HepG2 (cell line): ENCODE results near the gene CHM. TPM values are rescaled to one million over a fixed set of nuclear protein-coding genes. Genes with fewer than 3 reads are reported as not detected.

Experiments
- ATAC-seq: fragments of 200-7000 bp; cut with Tn5 transposase; 3 replicates; pipeline ENCODE4 v1.9.1; 2020; ENCODE audit warnings: mild to moderate bottlenecking, moderate library complexity
- BruUV-seq: library from RNA; stranded (reverse); fragments of 400-500 nt; replicated peaks from 2 replicates; lab custom pipeline; 2021; lab: Mats Ljungman, UMichigan
- CTCF ChIA-PET: fragments of 300-600 bp; formaldehyde crosslinking; extraction: SDS; loops from one replicate; lab custom pipeline; 2021; ENCODE audit warnings: low total read pairs, inconsistent platforms, low intra/inter-chr PET ratio; lab: Yijun Ruan, JAX
- POLR2A ChIA-PET: fragments of 350-600 bp; sonication (Branson Sonifier 250); formaldehyde crosslinking; loops from one replicate; lab custom pipeline; 2020; ENCODE audit warnings: antibody characterized with exemption, inconsistent platforms; lab: Yijun Ruan, JAX
- DNase-seq: peaks from one replicate; pipeline ENCODE4 v3.0.0-alpha.2; 2015; ENCODE audit warnings: low spot score
- FAIRE-seq: peaks from 3 replicates; lab custom pipeline; 2011; peaks lifted over from hg19 to GRCh38; lab: Jason Lieb, UNC
- H2AFZ ChIP-seq: one replicate; pipeline ENCODE4 v1.6.1; 2011; ENCODE audit warnings: low read length, inconsistent platforms
- H3K27ac ChIP-seq: fragments of 300-600 bp; 3 replicates; pipeline ENCODE4 v1.8.0; 2011; ENCODE audit warnings: mixed run types, mild to moderate bottlenecking, mixed read lengths, low read length, inconsistent platforms; ENCODE audit not compliant: insufficient read depth; ENCODE audit errors: extremely low read length
- H3K27me3 ChIP-seq, 2 experiments: fragments of 200-600 bp in 1 of 2; 2 replicates in 1 of 2; 3 replicates in 1 of 2; pipeline versions ENCODE4 v1.6.0 to v1.8.0; 2011; ENCODE audit warnings: low read length in 2 of 2, mild to moderate bottlenecking in 2 of 2, moderate library complexity in 2 of 2, inconsistent platforms in 1 of 2; ENCODE audit not compliant: insufficient read depth in 2 of 2, control insufficient read depth in 1 of 2
- H3K36me3 ChIP-seq, 2 experiments: fragments of 200-600 bp in 1 of 2; replicated peaks in 1 of 2; 2 replicates in 1 of 2; 3 replicates in 1 of 2; pipeline versions ENCODE4 v1.5.1 to v1.8.0; 2011; ENCODE audit warnings: low read length in 2 of 2, inconsistent platforms in 1 of 2; ENCODE audit not compliant: insufficient read depth in 2 of 2, control insufficient read depth in 1 of 2
- H3K4me1 ChIP-seq: 2 replicates; pipeline ENCODE4 v1.5.1; 2012; ENCODE audit warnings: low read length, inconsistent platforms; ENCODE audit not compliant: insufficient read depth
- H3K4me2 ChIP-seq: 2 replicates; pipeline ENCODE4 v1.6.0; 2011; ENCODE audit warnings: low read depth, low read length, inconsistent platforms
- H3K4me3 ChIP-seq, 3 experiments: fragments of 200-600 bp in 1 of 3; sonication (generic), shearing (Covaris generic) in 1 of 3; replicated peaks in 1 of 3; 2 replicates each; pipeline ENCODE4 v1.5.1; 2011 to 2016; ENCODE audit warnings: low read length in 3 of 3, inconsistent platforms in 2 of 3, low read depth in 2 of 3, mild to moderate bottlenecking in 2 of 3, control low read depth in 1 of 3, mixed read lengths in 1 of 3; ENCODE audit not compliant: insufficient read depth in 1 of 3
- H3K79me2 ChIP-seq: one replicate; pipeline ENCODE4 v1.6.1; 2011; ENCODE audit warnings: low read length, inconsistent platforms; ENCODE audit not compliant: insufficient read depth
- H3K9ac ChIP-seq: 2 replicates; pipeline ENCODE4 v1.6.0; 2011; ENCODE audit warnings: mild to moderate bottlenecking, low read depth, low read length, inconsistent platforms; ENCODE audit not compliant: insufficient read depth
- H3K9me3 ChIP-seq: 2 replicates; pipeline ENCODE4 v1.5.1; 2012; ENCODE audit warnings: mild to moderate bottlenecking, low read length
- H4K20me1 ChIP-seq: 2 replicates; pipeline ENCODE4 v1.6.0; 2011; ENCODE audit warnings: inconsistent platforms, mild to moderate bottlenecking, low read length, moderate library complexity; ENCODE audit not compliant: insufficient read depth
- AGO2 ChIP-seq: fragments of 200-400 bp; formaldehyde crosslinking; optimal IDR thresholded peaks from 2 replicates; pipeline ENCODE3; 2017; ENCODE audit warnings: mild to moderate bottlenecking, low read depth, low read length, moderate library complexity
- ATF1 ChIP-seq: IDR thresholded peaks from 2 replicates; pipeline ENCODE4 v1.6.1; 2016; ENCODE audit warnings: mild to moderate bottlenecking, control low read depth
- DMTF1 ChIP-seq: sonication (generic); formaldehyde crosslinking; IDR thresholded peaks from 2 replicates; pipeline ENCODE4 v1.4.0; 2020; ENCODE audit warnings: mild to moderate bottlenecking, missing genetic modification reagents
- FOSL1 ChIP-seq: sonication (generic); formaldehyde crosslinking; IDR thresholded peaks from 2 replicates; pipeline ENCODE4 v1.9.0; 2021; ENCODE audit warnings: missing genetic modification reagents, borderline replicate concordance
- HHEX ChIP-seq: IDR thresholded peaks from 2 replicates; pipeline ENCODE4 v1.6.1; 2016; ENCODE audit warnings: control low read depth
- NONO ChIP-seq, 2 experiments: fragments of 450-650 bp in 1 of 2; sonication (generic) in 1 of 2; formaldehyde crosslinking in 1 of 2; IDR thresholded peaks in 1 of 2; conservative IDR thresholded peaks in 1 of 2; 2 replicates each; pipeline versions ENCODE4 v1.6.1 to v1.8.0; 2017 to 2022; ENCODE audit warnings: mild to moderate bottlenecking in 1 of 2, missing genetic modification reagents in 1 of 2, moderate library complexity in 1 of 2
- PHF5A ChIP-seq: IDR thresholded peaks from one replicate; pipeline ENCODE4 v1.6.1; 2018; ENCODE audit warnings: low read depth, missing genetic modification reagents; ENCODE audit not compliant: unreplicated experiment
- POGZ ChIP-seq: sonication (generic); formaldehyde crosslinking; IDR thresholded peaks from 2 replicates; pipeline ENCODE4 v1.4.0; 2020; ENCODE audit warnings: mild to moderate bottlenecking, missing genetic modification reagents
- XRCC5 ChIP-seq: fragments of 200-400 bp; formaldehyde crosslinking; optimal IDR thresholded peaks from 2 replicates; pipeline ENCODE3; 2017; ENCODE audit warnings: mild to moderate bottlenecking, low read length
- ZFAT ChIP-seq: sonication (generic); formaldehyde crosslinking; conservative IDR thresholded peaks from 2 replicates; pipeline ENCODE4 v1.8.1; 2023; ENCODE audit warnings: missing genetic modification reagents, inconsistent platforms
- ZNF430 ChIP-seq: sonication (generic); formaldehyde crosslinking; IDR thresholded peaks from 2 replicates; pipeline ENCODE4 v1.9.0; 2021; ENCODE audit warnings: mild to moderate bottlenecking, missing genetic modification reagents
- WGBS: methylation state at CpG from one replicate; pipeline ENCODE4 v1.1.6; 2017; ENCODE audit warnings: low lambda C conversion rate; 5-methylcytosine and 5-hydroxymethylcytosine counted together
- in situ Hi-C: cut with HindIII; loops from 2 replicates; pipeline ENCODE4 v1.10.0; 2017; ENCODE audit warnings: low pct_unique_long_range_greater_than_20kb; ENCODE audit not compliant: extremely low pct_ligation_motif_present
- intact Hi-C: fragments of 100-400 bp; cut with micrococcal nuclease; formaldehyde crosslinking; loops from one replicate; pipeline ENCODE4 v1.10.0; 2022; ENCODE audit not compliant: unreplicated experiment
- polyA plus RNA-seq, 8 experiments: library from polyadenylated mRNA; depleted of rRNA in 3 of 8; stranded (reverse) in 7 of 8; unstranded in 1 of 8; fragments of >200 nt; fragmentation: Illumina TruSeq in 4 of 8; extraction: Trizol in 4 of 8; gene quantifications; 2 replicates each; pipeline versions ENCODE4 v1.2.1 to v1.2.3, GENCODE V29; 2011 to 2016; ENCODE audit warnings: low read depth in 4 of 8, missing spikeins in 1 of 8, mixed read lengths in 1 of 8; ENCODE audit not compliant: insufficient read depth in 1 of 8
- total RNA-seq, 5 experiments: library from RNA; depleted of rRNA; stranded (reverse); fragments of >200 nt; fragmentation: Illumina TruSeq; extraction: Trizol; gene quantifications; 2 replicates each; pipeline ENCODE4 v1.2.3, GENCODE V29; 2016; ENCODE audit warnings: low read depth in 1 of 5
- TF ChIP-seq, protein P1 (sequence below): sonication (generic); formaldehyde crosslinking; IDR thresholded peaks from 2 replicates; pipeline ENCODE4 v1.8.1; 2023; ENCODE audit warnings: mild to moderate bottlenecking, missing genetic modification reagents
- TF ChIP-seq, protein P2 (sequence below): conservative IDR thresholded peaks from 2 replicates; pipeline ENCODE4 v1.6.1; 2018; ENCODE audit warnings: missing genetic modification reagents
- TF ChIP-seq, protein P3 (sequence below): sonication (generic); formaldehyde crosslinking; IDR thresholded peaks from 2 replicates; pipeline ENCODE4 v1.8.0; 2022; ENCODE audit warnings: mild to moderate bottlenecking, missing genetic modification reagents, moderate library complexity

CHM gene
- total and polyA plus RNA-seq, 2 of the 13 experiments (the other 11 are each of a cell fraction or from before 2014, with no cell fraction given): 15.1 to 15.5 TPM

- H3K4me2 ChIP-seq: peak overlapping the region; percentile 62
- TF ChIP-seq NONO (IDR thresholded peaks at IDR 0.05): no peak
- TF ChIP-seq NONO (CRISPR knock-in tag; conservative IDR thresholded peaks at IDR 0.05): no peak
- TF ChIP-seq ZNF430 (CRISPR knock-in tag): no peak
- TF ChIP-seq ATF1 (CRISPR knock-in tag): no peak
- no peak for TF ChIP-seq AGO2
- H3K9ac ChIP-seq: no peak overlapping the region
- peaks cover 14% of the 10 kb centered on the region for H3K79me2 ChIP-seq
- no peak for ATAC-seq
- CTCF ChIA-PET: no interaction called here
- DNase-seq: no peak
- H3K27me3 ChIP-seq: no peaks in the 10 kb centered on the region
- in situ Hi-C loops: no loop called here
- no peaks in the 10 kb centered on the region for H3K9me3 ChIP-seq
- peak overlapping the region; percentile 49 for H3K27ac ChIP-seq
- H3K4me1 ChIP-seq: peaks cover 30% of the 10 kb centered on the region
- no peak for FAIRE-seq
- intact Hi-C loops: no loop called here
- POLR2A ChIA-PET: no interaction called here
- H2AFZ ChIP-seq: no peak overlapping the region
- no TSS peak for BruUV-seq
- 79% methylated on average over 5 of the region's 5 CpGs for WGBS
- H4K20me1 ChIP-seq: no peaks in the 10 kb centered on the region
- H3K4me3 ChIP-seq: no peak overlapping the region; a peak in 1 of 6 replicates
- H3K36me3 ChIP-seq: no peaks in the 10 kb centered on the region
Observed at GRCh38 chrX:86014421-86014820, 32.9 kb downstream of the CHM start.

DNA sequence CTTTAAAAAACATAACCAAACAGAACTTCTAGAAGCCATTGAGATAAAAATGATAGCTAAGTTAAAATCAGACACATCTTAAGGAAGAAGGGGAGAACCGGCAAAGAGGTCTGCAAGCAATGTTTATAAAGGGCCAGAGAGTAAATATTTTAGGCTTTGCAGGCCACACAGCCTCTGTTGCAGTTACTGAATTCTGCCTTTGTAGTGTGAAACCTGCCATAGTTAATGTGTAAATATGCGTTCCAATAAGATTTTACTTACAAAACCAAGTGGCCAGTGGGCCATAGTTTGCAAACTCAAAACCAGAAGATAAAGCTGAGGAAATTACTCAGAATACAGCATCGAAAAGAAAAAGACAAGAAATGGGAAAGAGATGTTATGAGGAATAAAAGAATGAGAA is 33.6 kb downstream of the CHM start:
- peak overlapping the region; percentile 49 for H3K27ac ChIP-seq
- no TSS peak for BruUV-seq
- H3K9ac ChIP-seq: no peak overlapping the region
- peak overlapping the region; percentile 62 for H3K4me2 ChIP-seq
- peaks cover 30% of the 10 kb centered on the region for H3K4me1 ChIP-seq
- H4K20me1 ChIP-seq: no peaks in the 10 kb centered on the region
- intact Hi-C loops: no loop called here
- peak; percentile 28 for FAIRE-seq
- in situ Hi-C loops: no loop called here
- ChIA-PET CTCF (no interaction called here), POLR2A (interaction anchor here (0.7 kb wide), 1 partner anchor 11 kb away, joined by 3 read pairs; no protein-coding TSS in a partner anchor)
- peaks cover 17% of the 10 kb centered on the region for H3K79me2 ChIP-seq
- 12% methylated on average over 3 of the region's 3 CpGs for WGBS
- ATAC-seq: peak; percentile 71
- peak overlapping the region in 1 of 3 experiments; percentile 4; a peak in 1 of 6 replicates for H3K4me3 ChIP-seq
- DNase-seq: peak; percentile 21
- no peaks in the 10 kb centered on the region for H3K36me3 ChIP-seq
- H2AFZ ChIP-seq: no peak overlapping the region
- H3K9me3 ChIP-seq: no peaks in the 10 kb centered on the region
- H3K27me3 ChIP-seq: no peaks in the 10 kb centered on the region
- peak; percentile 60; the same call in 1 of the 2 replicates for TF ChIP-seq POGZ (CRISPR knock-in tag)
- TF ChIP-seq, protein P1, sequence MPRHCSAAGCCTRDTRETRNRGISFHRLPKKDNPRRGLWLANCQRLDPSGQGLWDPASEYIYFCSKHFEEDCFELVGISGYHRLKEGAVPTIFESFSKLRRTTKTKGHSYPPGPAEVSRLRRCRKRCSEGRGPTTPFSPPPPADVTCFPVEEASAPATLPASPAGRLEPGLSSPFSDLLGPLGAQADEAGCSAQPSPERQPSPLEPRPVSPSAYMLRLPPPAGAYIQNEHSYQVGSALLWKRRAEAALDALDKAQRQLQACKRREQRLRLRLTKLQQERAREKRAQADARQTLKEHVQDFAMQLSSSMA (CRISPR knock-in tag): no peak
- no peak for TF ChIP-seq PHF5A (CRISPR knock-in tag)
- no peak for TF ChIP-seq XRCC5
- no peak for TF ChIP-seq HHEX (CRISPR knock-in tag)
- TF ChIP-seq ZFAT (CRISPR knock-in tag): no peak
- TF ChIP-seq FOSL1 (CRISPR knock-in tag): no peak
- TF ChIP-seq, protein P2, sequence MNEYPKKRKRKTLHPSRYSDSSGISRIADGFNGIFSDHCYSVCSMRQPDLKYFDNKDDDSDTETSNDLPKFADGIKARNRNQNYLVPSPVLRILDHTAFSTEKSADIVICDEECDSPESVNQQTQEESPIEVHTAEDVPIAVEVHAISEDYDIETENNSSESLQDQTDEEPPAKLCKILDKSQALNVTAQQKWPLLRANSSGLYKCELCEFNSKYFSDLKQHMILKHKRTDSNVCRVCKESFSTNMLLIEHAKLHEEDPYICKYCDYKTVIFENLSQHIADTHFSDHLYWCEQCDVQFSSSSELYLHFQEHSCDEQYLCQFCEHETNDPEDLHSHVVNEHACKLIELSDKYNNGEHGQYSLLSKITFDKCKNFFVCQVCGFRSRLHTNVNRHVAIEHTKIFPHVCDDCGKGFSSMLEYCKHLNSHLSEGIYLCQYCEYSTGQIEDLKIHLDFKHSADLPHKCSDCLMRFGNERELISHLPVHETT (CRISPR knock-in tag): no peak
- no peak for TF ChIP-seq DMTF1
- TF ChIP-seq, protein P3, sequence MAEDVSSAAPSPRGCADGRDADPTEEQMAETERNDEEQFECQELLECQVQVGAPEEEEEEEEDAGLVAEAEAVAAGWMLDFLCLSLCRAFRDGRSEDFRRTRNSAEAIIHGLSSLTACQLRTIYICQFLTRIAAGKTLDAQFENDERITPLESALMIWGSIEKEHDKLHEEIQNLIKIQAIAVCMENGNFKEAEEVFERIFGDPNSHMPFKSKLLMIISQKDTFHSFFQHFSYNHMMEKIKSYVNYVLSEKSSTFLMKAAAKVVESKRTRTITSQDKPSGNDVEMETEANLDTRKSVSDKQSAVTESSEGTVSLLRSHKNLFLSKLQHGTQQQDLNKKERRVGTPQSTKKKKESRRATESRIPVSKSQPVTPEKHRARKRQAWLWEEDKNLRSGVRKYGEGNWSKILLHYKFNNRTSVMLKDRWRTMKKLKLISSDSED (CRISPR knock-in tag): no peak
